ENCODE data around the gene TXNDC11. TPM values are rescaled to one million over a fixed set of nuclear protein-coding genes. Genes with fewer than 3 reads are reported as not detected.

Gene TXNDC11
- total RNA-seq, 2 experiments from 2014 or later: 30.1 to 34.4 TPM

GRCh38 chr16:11639008-11639562, 103.6 kb downstream of the TXNDC11 start:
- Mint-ChIP-seq H3K4me1 (ENCODE audit: low read depth) (peaks cover 8% of the 10 kb centered on the region), H3K9me3 (ENCODE audit: insufficient read depth) (no peaks in the 10 kb centered on the region), H3K4me3 (no peak overlapping the region), H3K36me3 (ENCODE audit: low read depth) (no peaks in the 10 kb centered on the region), H3K27ac (no peak overlapping the region), H3K27me3 (ENCODE audit: low read depth) (peaks cover 14% of the 10 kb centered on the region)
- ATAC-seq (no peak), DNase-seq (no peak)
- POLR2A ChIA-PET: no interaction called here
- CTCF ChIA-PET: interaction anchor here (0.6 to 5.8 kb wide), 8 partner anchors 8 to 176 kb away, joined by 3 to 70 read pairs (median 4); no protein-coding TSS in a partner anchor

DNA sequence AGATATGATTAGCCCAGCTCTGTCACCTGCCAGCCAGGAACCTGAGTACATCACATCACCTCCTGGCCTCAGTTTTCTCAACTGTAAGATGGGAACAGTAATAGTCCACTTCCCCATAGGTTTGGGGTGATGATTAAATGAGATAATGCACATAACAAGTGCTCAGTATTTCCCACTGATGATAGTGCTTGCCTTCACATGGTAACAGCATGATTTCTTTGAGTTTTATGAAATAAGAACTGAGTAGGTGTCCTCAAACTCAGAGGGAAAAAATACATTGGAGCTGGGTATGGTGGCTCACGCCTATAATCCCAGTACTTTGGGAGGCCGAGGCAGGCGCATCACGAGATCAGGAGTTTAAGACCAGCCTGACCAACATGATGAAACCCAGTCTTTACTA, 104.5 kb downstream of the TXNDC11 start:
- no peaks in the 10 kb centered on the region for H3K36me3 Mint-ChIP-seq (ENCODE audit: low read depth)
- ChIA-PET POLR2A (no interaction called here), CTCF (interaction anchor here (1.1 to 4.0 kb wide), 2 partner anchors 44 to 107 kb away, joined by 3 to 19 read pairs; no protein-coding TSS in a partner anchor)
- H3K4me3 Mint-ChIP-seq: no peak overlapping the region
- H3K27me3 Mint-ChIP-seq (ENCODE audit: low read depth): peaks cover 11% of the 10 kb centered on the region
- ATAC-seq: no peak
- H3K9me3 Mint-ChIP-seq (ENCODE audit: insufficient read depth): no peaks in the 10 kb centered on the region
- H3K4me1 Mint-ChIP-seq (ENCODE audit: low read depth): peaks cover 8% of the 10 kb centered on the region
- no peak for DNase-seq
- H3K27ac Mint-ChIP-seq: no peak overlapping the region

GRCh38 chr16:11637320-11637719, 105.3 kb downstream of the TXNDC11 start:
- CTCF ChIA-PET: interaction anchor here (4.0 kb wide), 1 partner anchor 106 kb away, joined by 19 read pairs; no protein-coding TSS in a partner anchor
- no peaks in the 10 kb centered on the region for H3K9me3 Mint-ChIP-seq (ENCODE audit: insufficient read depth)
- no peak overlapping the region for H3K4me3 Mint-ChIP-seq
- ATAC-seq (no peak), DNase-seq (no peak)
- H3K4me1 Mint-ChIP-seq (ENCODE audit: low read depth): peaks cover 8% of the 10 kb centered on the region
- peaks cover 9% of the 10 kb centered on the region for H3K27me3 Mint-ChIP-seq (ENCODE audit: low read depth)
- no peak overlapping the region for H3K27ac Mint-ChIP-seq
- POLR2A ChIA-PET: no interaction called here
- no peaks in the 10 kb centered on the region for H3K36me3 Mint-ChIP-seq (ENCODE audit: low read depth)

DNA sequence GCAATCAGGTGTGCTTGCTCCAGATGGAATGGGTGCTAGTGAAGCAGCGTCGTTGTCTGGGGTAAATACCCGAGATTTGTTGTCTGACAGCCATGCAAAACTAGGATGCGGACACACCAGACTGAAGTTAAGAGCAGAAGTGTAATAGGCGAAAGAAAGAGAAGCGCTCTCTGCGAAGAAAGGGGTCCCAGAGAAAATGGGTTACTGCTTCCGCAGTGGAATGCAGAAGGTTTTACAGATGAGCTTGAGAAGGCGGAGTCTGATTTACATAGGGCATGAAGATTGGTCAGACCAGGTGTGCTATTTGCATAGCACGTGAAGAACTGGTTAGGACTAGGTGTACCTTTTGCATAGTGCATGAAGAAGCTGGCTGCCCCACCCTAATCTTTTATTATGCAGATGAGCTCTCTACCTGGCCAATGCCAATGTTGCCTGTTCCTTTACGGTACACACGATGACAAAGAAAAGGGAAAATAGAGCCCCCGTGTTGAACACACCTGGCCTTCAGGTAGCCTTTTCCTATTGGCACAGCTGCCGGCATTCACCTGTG, 106.4 kb downstream of the TXNDC11 start:
- H3K4me1 Mint-ChIP-seq (ENCODE audit: low read depth): peaks cover 7% of the 10 kb centered on the region
- ChIA-PET POLR2A (interaction anchor here (1.0 kb wide), 1 partner anchor 15 kb away, joined by 5 read pairs; no protein-coding TSS in a partner anchor), CTCF (interaction anchor here (0.6 to 4.0 kb wide), 3 partner anchors 19 to 229 kb away, joined by 3 to 19 read pairs (median 5); no protein-coding TSS in a partner anchor)
- no peak overlapping the region for H3K4me3 Mint-ChIP-seq
- H3K9me3 Mint-ChIP-seq (ENCODE audit: insufficient read depth): no peaks in the 10 kb centered on the region
- H3K27me3 Mint-ChIP-seq (ENCODE audit: low read depth): peaks cover 7% of the 10 kb centered on the region
- ATAC-seq (no peak), DNase-seq (no peak)
- H3K36me3 Mint-ChIP-seq (ENCODE audit: low read depth): no peaks in the 10 kb centered on the region
- no peak overlapping the region for H3K27ac Mint-ChIP-seq

DNA sequence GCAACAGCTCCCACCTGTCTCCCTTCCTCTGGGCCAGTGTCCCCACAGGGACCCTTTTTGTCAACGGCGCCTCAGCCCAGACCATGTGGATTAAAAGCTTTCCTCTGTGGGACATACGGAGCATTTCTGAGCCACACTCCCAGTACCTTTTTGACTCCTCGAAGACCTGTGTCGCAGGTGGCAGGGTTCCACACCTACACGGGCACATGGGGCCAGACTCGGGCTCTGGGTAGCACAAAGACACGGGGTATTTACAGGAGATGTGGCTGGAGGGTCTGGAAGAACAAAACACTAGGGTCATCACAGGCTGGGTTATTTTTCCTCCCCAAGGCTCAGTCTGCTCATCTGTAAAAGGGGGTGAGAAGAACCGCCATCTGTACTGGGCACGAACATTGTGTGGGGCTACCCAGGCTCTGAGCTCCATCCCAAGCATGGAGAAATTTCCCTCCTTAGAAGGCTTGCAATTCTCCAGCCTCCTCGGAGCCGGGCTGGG, 106.9 kb downstream of the TXNDC11 start:
- ChIA-PET CTCF (interaction anchor here (1.4 to 4.0 kb wide), 2 partner anchors 105 to 228 kb away, joined by 3 to 19 read pairs; no protein-coding TSS in a partner anchor), POLR2A (interaction anchor here (1.0 kb wide), 1 partner anchor 14 kb away, joined by 5 read pairs; no protein-coding TSS in a partner anchor)
- DNase-seq (no peak), ATAC-seq (no peak)
- H3K36me3 Mint-ChIP-seq (ENCODE audit: low read depth): no peaks in the 10 kb centered on the region
- H3K27ac Mint-ChIP-seq: no peak overlapping the region
- peaks cover 5% of the 10 kb centered on the region for H3K4me1 Mint-ChIP-seq (ENCODE audit: low read depth)
- H3K9me3 Mint-ChIP-seq (ENCODE audit: insufficient read depth): no peaks in the 10 kb centered on the region
- no peak overlapping the region for H3K4me3 Mint-ChIP-seq
- peaks cover 7% of the 10 kb centered on the region for H3K27me3 Mint-ChIP-seq (ENCODE audit: low read depth)

- POLR2A ChIA-PET: no interaction called here
- no peak for ATAC-seq
- no peak overlapping the region for H3K27ac Mint-ChIP-seq
- H3K9me3 Mint-ChIP-seq (ENCODE audit: insufficient read depth): no peaks in the 10 kb centered on the region
- no peak overlapping the region for H3K4me3 Mint-ChIP-seq
- H3K27me3 Mint-ChIP-seq (ENCODE audit: low read depth): peaks cover 7% of the 10 kb centered on the region
- CTCF ChIA-PET: interaction anchor here (1.4 to 4.0 kb wide), 2 partner anchors 104 to 228 kb away, joined by 3 to 19 read pairs; no protein-coding TSS in a partner anchor
- H3K36me3 Mint-ChIP-seq (ENCODE audit: low read depth): no peaks in the 10 kb centered on the region
- no peak for DNase-seq
- H3K4me1 Mint-ChIP-seq (ENCODE audit: low read depth): peaks cover 8% of the 10 kb centered on the region
These were observed 107.5 kb downstream of the TXNDC11 start for GRCh38 chr16:11635113-11635652.

DNA sequence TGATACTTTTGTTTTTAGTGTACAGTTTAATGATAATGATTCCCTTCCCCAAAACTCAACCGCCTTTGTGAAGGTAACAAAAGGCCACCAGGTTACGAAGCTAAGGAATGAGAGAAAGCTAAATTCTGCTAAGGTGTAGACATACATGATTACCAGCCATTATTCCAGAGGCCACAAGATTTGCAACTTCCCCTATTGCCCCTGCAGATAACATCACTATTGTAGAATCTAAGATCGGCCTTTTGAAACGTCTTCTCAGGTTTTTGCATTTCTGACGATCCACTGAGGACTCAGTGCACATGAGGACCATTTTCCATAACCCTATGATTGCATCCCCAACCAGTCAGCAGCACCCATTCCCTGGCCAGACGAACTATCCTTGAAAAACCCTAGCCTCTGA, 108.3 kb downstream of the TXNDC11 start:
- Mint-ChIP-seq H3K4me1 (ENCODE audit: low read depth) (peaks cover 15% of the 10 kb centered on the region), H3K27ac (no peak overlapping the region), H3K9me3 (ENCODE audit: insufficient read depth) (no peaks in the 10 kb centered on the region), H3K36me3 (ENCODE audit: low read depth) (no peaks in the 10 kb centered on the region), H3K27me3 (ENCODE audit: low read depth) (peaks cover 7% of the 10 kb centered on the region), H3K4me3 (no peak overlapping the region)
- ChIA-PET POLR2A (no interaction called here), CTCF (no interaction called here)
- ATAC-seq: no peak
- DNase-seq: no peak

DNA sequence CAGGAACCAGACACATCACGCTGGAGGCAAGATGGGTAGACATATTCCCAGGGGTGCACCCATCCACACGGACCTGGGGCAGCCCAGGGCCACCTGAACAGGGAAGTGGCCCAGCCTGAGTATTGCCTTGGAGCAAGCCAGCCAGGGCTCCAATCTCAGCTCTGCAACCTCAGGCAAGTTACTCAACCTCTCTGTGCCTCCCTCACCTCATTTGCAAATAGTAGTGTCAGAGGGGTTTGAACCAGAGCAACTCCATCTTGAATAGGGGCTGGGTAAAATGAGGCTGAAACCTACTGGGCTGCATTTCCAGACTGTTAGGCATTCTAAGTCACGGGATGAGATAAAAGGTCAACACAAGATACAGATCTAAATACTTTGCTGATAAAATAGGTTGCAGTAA, 109.5 kb downstream of the TXNDC11 start:
- Mint-ChIP-seq H3K9me3 (ENCODE audit: insufficient read depth) (no peaks in the 10 kb centered on the region), H3K27ac (no peak overlapping the region), H3K4me1 (ENCODE audit: low read depth) (peaks cover 21% of the 10 kb centered on the region), H3K4me3 (no peak overlapping the region), H3K27me3 (ENCODE audit: low read depth) (peaks cover 2% of the 10 kb centered on the region), H3K36me3 (ENCODE audit: low read depth) (no peaks in the 10 kb centered on the region)
- ATAC-seq (no peak), DNase-seq (no peak)
- POLR2A ChIA-PET: no interaction called here
- CTCF ChIA-PET: interaction anchor here (1.8 kb wide), 1 partner anchor 101 kb away, joined by 5 read pairs; no protein-coding TSS in a partner anchor

DNA sequence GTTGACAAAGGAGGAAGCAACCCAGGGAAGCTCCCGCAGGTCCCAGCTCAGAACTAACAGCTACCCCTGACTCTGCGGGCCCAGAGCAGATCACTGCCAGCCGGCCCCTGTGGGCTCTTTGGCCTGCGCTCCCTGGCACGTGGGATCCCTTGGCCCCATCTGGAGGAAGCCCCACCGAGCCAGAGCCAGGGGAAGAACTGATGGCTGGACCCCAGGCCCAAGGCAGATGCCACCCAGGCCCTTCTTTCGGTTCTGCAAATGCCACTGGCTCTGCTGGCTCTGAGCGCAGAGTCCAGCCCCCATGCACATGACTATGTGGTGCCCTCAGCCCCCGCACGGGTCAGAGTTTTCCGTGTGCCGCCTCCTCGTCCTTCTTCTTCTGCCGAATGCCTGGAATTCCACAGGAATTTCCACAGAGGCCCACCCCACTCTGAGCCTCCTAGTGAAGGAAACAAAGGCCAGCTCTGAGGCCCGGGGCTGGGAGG, 110.2 kb downstream of the TXNDC11 start:
- H3K27me3 Mint-ChIP-seq (ENCODE audit: low read depth): peaks cover 2% of the 10 kb centered on the region
- POLR2A ChIA-PET: no interaction called here
- no peaks in the 10 kb centered on the region for H3K36me3 Mint-ChIP-seq (ENCODE audit: low read depth)
- CTCF ChIA-PET: interaction anchor here (1.0 to 1.8 kb wide), 2 partner anchors 101 to 103 kb away, joined by 4 to 5 read pairs; no protein-coding TSS in a partner anchor
- H3K27ac Mint-ChIP-seq: no peak overlapping the region
- H3K9me3 Mint-ChIP-seq (ENCODE audit: insufficient read depth): no peaks in the 10 kb centered on the region
- H3K4me3 Mint-ChIP-seq: no peak overlapping the region
- ATAC-seq (no peak), DNase-seq (no peak)
- H3K4me1 Mint-ChIP-seq (ENCODE audit: low read depth): peaks cover 23% of the 10 kb centered on the region

GRCh38 chr16:11631214-11631613, 111.4 kb downstream of the TXNDC11 start:
- ATAC-seq: no peak

GRCh38 chr16:11630768-11631056, 111.9 kb downstream of the TXNDC11 start:
- Mint-ChIP-seq H3K9me3 (ENCODE audit: insufficient read depth) (no peaks in the 10 kb centered on the region), H3K27ac (no peak overlapping the region), H3K4me3 (no peak overlapping the region), H3K4me1 (ENCODE audit: low read depth) (peaks cover 27% of the 10 kb centered on the region), H3K27me3 (ENCODE audit: low read depth) (peaks cover 2% of the 10 kb centered on the region), H3K36me3 (ENCODE audit: low read depth) (no peaks in the 10 kb centered on the region)
- POLR2A ChIA-PET: no interaction called here
- CTCF ChIA-PET: interaction anchor here (0.9 to 1.2 kb wide), 5 partner anchors 9 to 99 kb away, joined by 3 to 5 read pairs (median 3); no protein-coding TSS in a partner anchor
- ATAC-seq (no peak), DNase-seq (no peak)

More at GRCh38 chr16:11631214-11631613, 111.4 kb downstream of the TXNDC11 start:
- H3K36me3 Mint-ChIP-seq (ENCODE audit: low read depth): no peaks in the 10 kb centered on the region
- H3K9me3 Mint-ChIP-seq (ENCODE audit: insufficient read depth): no peaks in the 10 kb centered on the region
- ChIA-PET POLR2A (no interaction called here), CTCF (interaction anchor here (1.0 to 1.2 kb wide), 4 partner anchors 8 to 99 kb away, joined by 3 to 5 read pairs (median 4); no protein-coding TSS in a partner anchor)
- DNase-seq: no peak
- peaks cover 2% of the 10 kb centered on the region for H3K27me3 Mint-ChIP-seq (ENCODE audit: low read depth)
- H3K27ac Mint-ChIP-seq: no peak overlapping the region
- H3K4me3 Mint-ChIP-seq: no peak overlapping the region
- H3K4me1 Mint-ChIP-seq (ENCODE audit: low read depth): peaks cover 25% of the 10 kb centered on the region
